Iris pigment epithelial cell (primary cell): ENCODE results near the gene MPRIP.
"Not testable (repeated sequence)": the region's sequence is repeated elsewhere in the genome, so short reads cannot be mapped to it uniquely, and the experiment has no call there.

ENCODE experiments used
- DNase-seq: peaks from one replicate; pipeline ENCODE4 v3.0.0-alpha.2; 2011; ENCODE audit warnings: low read depth

The MPRIP gene

DNA sequence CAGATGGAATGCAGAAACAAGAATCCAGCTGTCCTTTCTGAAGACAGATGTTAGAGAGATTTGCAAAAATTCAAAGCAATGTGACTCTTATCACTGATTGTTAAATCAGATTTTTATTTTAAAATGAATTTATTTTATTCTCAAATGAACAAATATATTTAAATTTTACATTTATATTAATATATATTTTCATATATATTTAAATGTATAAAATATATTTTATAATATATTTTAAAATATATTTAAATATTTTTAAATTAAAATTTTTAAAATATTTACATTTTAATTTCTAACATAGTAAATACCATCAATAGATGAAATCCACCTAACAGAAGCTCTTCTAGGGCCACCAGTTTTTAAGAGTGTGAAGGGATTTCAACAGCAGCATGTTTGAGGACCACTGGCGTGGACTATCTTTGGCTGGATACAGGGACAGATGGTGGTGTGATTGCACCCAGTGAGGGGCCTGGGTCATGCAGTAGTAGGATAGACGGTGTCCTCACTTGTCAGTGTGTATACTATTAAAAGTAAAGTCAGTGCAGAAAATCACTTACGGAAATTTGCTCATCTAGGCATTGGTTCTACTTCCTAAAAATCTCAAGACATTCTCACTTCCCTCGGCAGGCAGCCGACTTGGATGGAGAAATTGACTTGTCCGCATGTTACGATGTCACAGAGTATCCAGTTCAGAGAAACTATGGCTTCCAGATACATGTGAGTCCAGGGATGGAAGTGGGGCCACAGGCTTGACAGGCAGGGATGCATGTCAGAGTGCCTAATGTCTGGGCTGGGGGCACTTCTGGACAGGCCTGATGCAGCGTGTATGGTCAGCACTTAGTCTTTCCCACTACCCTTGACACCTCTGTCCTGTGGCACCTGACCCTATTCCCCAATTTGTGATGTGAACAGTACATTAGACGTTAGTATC, 107.5 kb downstream of the MPRIP start:
- no peak for DNase-seq

DNA sequence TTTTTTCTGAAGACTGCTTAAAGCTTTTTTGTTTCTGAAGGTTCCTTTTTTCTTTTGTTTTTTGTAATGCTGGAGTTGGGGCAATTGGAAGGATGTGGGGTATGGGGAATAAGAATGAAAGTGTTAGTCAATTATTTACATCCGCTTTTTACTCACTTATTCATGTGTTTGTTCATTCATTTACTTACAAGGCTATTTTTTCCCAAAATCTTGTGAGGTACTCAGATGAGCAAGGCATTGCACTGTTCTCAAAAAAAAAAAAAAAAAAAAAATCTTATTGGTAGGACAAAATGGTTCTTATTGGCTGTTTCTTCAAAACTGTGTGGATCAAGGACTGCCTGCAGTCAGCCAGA, 108.2 kb downstream of the MPRIP start:
- DNase-seq = no peak

DNA sequence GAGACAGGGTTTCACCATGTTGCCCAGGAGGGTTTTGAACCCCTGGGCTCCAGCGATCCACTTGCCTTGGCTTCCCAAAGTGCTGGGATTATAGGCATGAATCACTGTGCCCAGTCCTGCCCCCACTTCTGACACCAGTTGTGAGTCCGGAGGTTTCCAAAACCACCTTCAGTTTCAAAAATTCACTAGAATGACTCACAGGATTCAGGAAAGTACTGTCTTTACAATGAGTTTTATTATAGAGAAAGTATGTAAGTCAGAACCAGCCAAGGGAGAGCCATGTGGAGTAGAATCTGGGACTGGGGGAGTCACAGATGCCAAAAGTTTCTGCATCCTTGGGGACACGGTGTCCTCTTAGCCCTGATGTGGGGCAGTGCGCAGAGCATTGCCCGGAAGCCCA, 108.8 kb downstream of the MPRIP start:
- peak; percentile 90 for DNase-seq

DNA sequence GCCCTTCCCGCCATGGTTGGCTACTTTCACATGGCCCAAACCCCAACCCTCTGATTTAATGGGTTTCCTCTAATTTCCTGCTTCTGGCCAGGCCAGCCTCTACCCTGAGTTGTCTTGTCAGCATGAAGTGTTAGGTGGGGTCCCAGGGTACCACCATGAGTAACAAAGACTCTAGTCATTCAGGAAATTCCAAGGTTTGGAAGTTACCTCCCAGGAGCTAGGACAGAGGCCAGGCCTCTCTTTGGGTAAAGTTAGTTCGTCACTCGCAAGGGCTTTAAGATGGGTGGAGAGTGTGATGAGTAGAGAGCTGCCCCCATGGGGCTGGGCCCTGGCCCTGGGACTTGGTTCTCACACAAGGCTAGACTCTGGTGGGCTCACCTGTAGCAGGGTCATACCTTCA, 109.3 kb downstream of the MPRIP start:
- peak; percentile 11 for DNase-seq

DNA sequence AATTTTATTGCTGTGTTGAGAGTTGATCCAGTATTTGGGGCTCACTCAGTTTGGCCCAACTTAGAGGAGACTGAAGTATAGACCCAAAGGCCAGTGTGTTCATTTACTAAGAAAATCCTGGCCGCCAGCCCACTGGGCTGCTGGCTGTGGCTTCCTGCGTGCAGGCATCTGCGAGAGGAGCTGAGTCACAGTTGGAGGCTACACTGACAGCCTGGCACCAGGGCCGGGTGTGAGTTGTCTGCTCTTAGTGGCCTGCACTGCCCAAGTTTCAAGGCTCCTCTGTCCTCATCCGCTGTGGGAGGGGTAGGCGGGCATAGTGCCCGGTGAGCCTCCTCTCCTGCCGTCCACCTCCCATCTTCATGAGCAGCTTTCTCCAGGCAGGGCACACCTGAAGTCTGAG, 109.7 kb downstream of the MPRIP start:
- DNase-seq = peak; percentile 94

DNA sequence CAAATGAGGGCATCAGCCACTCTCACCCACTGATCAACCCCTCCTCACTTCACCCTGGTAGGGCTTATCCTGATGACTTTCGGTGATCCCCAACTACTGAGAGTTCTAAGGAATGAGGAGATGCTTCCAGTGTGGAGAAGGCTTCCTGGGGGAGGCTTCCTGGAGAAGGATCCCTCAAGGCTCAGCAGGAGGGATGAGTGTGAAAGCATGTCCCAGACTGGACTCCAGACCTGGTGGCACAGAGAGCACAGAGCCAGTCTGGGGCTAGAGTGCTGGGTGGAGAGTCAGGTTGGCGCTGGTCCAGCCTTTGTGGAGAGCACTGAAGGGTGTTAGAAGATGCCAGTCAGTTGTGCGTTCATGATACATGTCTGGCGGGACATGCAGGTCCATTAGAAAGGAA, 110.1 kb downstream of the MPRIP start:
- no peak for DNase-seq

DNA sequence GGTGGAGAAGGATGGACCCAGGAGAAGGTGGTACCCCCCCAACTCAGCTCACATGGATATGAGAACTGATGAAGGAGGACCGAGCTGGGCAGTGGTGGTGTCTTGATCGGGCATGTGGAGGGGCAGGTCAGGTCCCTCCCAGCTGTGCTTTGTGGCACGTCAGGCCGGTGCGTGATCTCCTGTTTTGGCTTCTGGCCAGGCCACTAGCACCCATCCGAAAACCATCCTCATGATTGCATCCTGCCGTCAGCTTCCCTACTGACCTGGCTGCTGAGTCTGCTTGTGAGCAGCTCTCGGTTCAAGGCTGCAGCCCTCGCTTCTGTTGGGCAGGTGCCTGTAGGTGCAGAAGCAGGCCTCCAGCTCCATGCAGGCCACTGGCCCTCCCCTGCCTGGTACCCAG, 110.8 kb downstream of the MPRIP start:
- DNase-seq = no peak

DNA sequence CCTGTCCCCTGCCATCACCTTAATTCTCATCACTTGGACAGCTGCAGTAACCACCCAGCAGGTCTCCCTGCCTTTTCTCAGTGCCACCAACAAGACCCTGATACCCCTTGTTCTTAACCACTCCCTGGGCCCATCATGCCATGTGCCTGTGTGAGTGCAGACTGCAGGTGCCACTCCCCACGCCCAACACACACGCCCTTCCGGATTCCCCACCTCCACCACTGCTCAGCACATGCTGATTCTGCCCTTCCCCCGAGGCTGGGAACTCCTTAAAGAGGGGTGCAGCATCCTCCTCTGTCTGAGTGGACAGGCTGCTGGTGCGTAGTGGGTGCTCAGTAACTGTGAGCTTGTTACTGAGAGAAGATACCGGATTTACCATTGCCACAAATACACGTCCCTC, 111.5 kb downstream of the MPRIP start:
- no peak for DNase-seq

DNA sequence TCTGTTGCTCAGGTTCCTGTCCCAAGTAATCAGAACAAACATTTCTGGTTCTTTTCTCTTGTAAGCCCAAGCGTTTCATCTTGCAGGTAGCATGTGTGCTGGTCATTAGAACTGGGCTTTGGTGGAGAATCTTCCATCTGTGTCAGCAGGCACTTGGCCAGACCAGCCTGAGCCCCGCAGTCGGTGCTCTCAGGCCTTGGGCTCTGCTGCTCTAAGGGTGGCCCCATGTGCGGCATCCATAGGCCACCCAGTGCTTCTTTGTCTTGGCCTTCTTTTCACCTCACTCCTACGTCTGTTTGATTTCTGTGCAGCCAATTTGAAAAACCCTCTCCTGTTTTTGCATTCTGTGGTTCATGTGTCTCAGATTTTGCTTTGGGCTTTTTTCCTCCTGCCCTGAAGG, 112.3 kb downstream of the MPRIP start:
- DNase-seq = no peak

DNA sequence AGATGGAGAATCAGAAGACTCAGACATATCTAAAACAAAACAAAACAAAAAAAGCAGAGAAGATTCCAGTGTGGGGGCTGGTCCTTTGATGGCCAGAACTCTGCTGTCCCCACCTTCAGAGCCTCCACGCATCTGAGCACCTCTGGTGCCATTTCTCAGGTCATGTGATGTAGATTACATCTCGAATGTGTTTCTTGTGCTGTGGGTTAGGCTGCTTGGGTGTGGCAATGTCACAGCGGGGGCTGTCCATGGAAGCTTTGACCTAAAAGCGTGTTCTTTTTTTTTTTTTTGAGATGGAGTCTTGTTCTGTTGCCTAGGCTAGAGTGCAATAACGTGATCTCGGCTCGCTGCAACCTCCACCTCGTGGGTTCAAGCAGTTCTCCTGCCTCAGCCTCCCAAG, 112.7 kb downstream of the MPRIP start:
- no peak for DNase-seq

DNA sequence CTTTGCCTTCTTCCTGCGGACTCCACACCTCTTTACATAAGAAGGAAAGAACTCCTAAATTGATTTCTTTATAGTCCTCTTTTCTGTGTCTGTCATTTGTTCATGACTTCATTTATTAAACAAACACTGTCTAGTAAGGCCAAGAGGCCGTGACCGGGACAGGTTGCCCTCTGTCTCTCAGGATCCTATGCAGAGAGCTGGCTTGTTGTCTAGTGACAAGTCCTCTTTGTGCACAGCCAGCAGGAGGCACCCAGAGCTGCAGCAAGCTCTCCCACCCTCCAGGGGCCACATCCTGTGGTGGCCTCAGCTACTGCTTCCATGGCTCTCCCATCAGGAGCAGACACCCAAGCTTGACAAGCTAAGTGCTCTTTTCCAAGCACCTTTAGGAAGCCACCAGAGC, 113.3 kb downstream of the MPRIP start:
- DNase-seq = no peak

DNA sequence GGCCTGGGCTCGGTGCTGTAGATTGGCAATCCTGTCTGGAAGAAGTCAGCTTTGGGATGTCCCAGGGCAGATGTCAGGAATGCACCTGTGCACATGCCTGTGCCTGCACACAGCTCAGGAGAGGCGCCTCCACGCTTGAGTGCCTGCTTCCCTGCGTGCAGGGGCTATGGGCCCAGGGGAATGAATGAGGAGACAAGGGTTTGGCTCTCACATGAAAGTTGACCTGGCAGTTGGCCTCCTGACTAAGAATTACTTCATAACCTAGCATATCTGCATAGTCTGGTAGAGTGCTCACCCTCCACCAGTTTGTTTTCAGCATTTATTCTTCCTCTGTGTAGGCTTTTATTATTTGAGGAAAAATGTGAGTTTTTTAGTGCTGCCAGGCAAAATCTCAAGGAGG, 113.8 kb downstream of the MPRIP start:
- DNase-seq = peak; percentile 64

DNA sequence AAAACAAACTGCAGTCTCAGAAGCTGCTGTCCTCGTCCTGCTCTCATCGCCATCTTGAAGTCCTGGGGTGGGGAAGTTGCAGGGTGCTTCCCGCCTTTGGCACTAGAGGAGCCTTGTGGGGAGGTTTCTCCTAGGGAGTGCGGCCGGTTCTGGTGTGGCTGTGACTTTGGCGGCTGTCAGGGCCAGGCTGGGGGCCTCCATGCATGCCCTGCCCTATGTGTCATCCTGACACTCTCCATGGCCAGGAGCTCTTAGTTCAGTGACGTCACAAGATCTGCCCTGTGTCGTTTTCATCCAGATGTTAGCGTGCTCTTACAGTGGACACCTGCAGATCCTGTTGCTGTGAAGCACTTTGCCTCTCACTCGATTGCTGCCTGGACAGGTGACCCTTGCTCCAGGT, 114.3 kb downstream of the MPRIP start:
- DNase-seq = no peak

DNA sequence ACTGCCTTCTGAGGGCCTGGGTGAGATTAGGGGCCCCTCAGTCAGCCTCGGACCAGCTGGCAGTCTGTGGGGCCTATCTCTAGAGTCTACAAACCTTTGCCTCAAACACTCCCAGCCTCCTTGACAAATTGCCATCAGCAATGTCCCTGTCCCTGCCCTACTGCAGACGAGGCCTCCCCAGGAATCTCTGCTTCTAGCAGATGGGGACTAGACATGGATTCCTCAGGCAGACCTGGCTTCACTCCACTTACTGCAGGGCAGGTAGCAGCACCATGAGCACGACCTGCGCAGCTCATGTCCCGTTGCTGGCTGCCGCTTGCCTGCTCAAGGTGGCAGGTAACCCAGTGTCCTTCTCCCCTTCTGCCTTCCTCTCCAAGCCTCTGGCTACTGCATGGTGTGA, 114.8 kb downstream of the MPRIP start:
- no peak for DNase-seq

DNA sequence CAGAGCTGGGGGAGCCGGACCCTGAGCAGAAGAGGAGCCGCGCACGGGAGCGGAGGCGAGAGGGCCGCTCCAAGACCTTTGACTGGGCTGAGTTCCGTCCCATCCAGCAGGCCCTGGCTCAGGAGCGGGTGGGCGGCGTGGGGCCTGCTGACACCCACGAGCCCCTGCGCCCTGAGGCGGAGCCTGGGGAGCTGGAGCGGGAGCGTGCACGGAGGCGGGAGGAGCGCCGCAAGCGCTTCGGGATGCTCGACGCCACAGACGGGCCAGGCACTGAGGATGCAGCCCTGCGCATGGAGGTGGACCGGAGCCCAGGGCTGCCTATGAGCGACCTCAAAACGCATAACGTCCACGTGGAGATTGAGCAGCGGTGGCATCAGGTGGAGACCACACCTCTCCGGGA, 116.2 kb downstream of the MPRIP start:
- not testable (repeated sequence) for DNase-seq

DNA sequence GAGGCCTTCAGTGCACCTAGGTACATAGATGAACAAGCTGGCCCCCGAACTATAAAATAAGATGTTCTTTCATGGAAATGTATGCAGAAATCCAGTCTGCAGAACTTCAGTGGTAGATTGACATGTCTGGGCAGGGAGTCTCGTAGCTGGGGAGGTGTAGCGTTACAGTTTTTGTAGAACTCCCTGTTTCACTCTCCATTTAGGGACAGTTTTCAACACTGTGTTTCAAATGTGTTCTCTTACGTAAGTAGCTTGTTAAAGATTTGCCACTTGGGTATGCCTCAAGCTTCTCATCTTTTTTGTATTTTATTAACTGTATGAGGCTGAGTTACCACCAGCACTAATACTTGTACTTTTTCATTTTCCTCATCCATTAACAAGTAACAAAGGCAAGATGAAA, 117.3 kb downstream of the MPRIP start:
- no peak for DNase-seq

DNA sequence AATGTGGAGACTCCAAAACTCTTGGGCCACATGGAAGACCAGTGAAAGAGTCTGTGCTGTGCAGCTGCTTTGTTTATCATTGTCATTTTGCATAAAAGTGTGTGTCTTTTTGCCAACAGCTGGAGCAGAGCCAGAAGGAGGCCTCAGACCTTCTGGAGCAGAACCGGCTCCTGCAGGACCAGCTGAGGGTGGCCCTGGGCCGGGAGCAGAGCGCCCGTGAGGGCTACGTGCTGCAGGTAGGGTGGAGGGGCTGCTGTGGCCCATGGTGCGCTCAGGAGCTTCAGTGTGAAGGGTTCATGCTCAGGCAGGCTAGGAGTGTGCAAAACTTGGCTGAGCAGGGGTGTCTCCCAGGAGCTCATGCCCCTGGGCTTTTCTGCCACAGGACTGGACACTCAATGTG, 118.9 kb downstream of the MPRIP start:
- DNase-seq = no peak

DNA sequence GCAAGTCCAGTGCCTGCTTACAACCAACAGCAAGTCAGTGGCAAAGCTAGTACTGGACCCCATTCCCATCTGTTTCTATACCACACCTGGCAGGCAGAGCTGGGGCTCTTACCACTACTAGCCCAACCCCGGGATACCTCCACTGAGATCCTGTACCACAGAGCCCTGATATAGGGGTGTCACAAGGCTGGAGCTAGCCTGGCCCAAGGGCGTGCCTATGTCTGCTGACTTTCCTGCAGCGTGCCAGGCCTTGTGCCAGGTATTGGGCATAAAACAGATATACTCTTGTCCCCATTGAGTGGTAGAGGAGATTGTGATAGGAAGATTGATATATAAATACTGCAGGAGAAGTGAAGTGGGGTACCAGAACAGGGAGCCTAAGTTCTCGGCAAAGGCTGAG, 119.5 kb downstream of the MPRIP start:
- no peak for DNase-seq

DNA sequence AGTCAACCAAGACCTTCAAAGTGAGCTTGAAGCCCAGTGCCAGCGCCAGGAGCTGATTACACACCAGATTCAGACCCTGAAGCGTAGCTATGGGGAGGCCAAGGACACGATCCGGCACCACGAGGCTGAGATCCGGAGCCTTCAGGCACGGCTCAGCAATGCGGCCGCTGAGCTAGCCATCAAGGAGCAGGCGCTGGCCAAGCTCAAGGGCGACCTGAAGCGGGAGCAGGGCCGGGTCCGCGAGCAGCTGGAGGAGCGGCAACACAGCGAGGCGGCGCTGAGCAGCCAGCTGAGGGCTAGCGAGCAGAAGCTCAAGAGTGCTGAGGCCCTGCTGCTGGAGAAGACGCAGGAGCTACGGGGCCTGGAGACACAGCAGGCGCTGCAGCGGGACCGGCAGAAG, 121.9 kb downstream of the MPRIP start:
- no peak for DNase-seq

DNA sequence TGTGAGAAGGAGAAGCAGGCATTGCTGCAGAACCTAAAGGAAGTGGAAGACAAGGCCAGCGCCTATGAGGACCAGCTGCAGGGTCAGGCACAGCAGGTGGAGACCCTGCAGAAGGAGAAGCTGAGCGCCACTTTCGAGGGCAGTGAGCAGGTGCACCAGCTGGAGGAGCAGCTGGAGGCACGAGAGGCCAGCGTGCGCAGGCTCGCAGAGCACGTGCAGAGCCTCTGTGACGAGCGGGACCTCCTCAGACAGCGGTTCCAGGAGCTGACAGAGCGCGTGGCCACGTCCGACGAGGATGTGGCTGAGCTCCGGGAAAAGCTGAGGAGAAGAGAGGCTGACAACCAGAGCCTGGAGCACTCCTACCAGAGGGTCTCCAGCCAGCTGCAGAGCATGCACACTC, 122.4 kb downstream of the MPRIP start:
- no peak for DNase-seq

DNA sequence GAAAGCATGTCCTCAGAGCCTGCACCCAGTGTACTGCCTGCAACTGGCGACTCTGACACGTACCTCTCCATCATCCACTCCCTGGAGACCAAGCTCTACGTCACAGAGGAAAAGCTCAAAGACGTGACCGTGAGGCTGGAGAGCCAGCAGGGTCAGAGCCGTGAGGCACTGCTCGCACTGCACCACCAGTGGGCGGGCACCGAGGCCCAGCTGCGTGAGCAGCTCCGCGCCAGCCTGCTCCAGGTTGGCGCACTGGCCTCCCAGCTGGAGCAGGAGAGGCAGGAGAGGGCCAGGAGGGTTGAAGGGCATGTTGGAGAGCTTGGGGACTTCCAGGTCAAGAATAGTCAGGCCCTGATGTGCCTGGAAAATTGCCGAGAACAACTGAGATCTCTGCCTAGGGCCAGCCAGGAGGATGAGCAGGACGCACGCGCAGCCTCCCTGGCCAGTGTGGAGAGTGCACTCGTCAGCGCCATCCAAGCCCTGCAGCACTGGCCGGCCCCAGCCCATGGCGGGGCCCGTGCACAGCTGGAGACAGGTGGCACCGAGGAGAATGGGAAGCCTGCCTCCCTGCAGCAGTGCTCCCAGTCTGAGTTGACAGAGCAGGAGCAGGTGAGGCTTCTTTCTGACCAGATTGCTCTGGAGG, 123.5 kb downstream of the MPRIP start:
- no peak for DNase-seq

DNA sequence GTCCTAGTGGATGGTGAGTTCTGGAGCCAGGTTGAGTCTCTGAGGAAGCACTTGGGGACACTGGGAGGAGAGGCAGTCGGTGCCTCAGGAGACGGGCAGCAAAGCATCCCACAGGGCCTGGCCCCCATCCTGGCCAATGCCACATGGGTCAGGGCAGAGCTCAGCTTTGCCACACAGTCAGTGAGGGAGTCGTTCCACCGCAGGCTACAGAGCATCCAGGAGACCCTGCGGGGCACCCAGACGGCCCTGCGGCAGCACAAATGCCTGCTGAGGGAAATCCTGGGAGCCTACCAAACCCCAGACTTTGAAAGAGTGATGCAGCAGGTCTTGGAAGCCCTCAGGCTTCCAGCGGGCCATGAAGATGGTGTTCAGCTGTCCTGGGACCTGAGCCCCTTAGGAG, 124.2 kb downstream of the MPRIP start:
- DNase-seq = no peak

DNA sequence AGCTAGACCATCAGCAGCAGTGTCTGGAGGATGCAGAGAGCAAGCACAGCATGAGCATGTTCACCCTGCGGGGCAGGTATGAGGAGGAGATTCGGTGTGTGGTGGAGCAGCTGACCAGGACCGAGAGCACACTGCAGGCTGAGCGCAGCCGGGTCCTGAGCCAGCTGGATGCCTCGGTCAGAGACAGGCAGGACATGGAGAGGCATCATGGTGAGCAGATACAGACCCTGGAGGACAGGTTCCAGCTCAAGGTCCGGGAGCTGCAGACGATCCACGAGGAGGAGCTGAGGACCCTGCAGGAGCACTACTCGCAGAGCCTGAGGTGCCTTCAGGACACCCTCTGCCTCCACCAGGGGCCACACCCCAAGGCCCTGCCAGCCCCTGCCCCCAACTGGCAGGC, 125.1 kb downstream of the MPRIP start:
- no peak for DNase-seq

DNA sequence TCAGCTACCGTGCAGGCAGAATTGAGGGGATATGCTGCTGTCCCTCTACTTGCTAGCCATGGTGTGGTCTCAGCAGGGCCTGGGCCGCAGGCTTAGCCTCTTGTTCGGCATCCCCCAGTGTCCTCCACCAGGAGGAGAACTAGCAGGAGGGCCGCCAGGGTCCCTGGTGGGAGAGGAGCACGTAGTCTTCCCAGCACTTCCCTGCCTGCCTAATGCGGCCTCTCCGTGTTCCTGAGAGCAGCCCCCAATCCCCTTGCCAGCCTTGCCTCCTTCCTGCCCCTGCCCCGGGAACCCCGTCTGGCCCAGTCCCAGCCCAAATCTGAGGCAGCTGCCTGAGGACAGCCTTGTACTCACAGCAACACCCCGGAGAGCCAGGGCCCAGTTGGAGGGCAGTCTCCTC, 125.7 kb downstream of the MPRIP start:
- DNase-seq = no peak
